Measurements from ENCODE around the gene KCNQ1. TPM values are rescaled to one million over a fixed set of nuclear protein-coding genes. Genes with fewer than 3 reads are reported as not detected.

The KCNQ1 gene
- total RNA-seq, 1 experiment from 2014 or later: 10.7 TPM

DNA sequence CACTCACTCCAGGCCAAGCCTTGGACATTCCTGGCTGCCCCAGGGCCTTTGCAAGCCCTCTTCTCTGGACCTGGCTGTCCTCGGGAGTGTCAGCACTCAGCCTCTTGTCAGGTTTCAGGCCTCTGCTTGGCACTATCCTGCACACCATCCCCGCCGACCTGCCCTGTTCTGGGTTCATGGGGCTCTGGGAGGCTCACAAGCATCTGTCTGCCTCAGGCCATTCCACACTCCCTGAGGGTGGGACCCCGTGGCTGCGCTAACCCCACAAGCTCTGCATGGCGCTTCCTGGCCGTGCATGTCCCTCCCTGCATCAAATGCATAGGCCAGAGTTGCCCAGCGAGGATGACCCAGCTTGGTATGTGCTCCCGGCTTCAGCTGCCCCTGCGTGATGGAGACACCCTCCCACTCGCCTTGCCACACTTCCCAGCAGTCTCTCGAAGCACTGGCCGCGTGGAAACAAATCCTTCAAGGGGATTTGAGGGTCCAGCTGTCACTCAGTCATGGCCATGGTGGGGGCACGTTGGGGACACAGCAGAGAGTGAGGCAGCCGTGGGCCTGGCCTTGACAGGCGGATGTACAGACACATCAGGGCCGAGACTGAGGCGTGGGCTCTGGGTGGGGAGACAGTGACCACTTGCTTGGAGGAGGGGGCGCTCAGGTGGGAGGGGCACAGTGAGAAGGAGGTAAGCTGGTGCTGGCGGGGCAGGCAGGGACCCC is 87.3 kb downstream of the KCNQ1 start:
- H3K4me2 ChIP-seq (ENCODE audit: low read length): no peak overlapping the region
- H3K79me2 ChIP-seq (ENCODE audit: insufficient read depth, low read length): no peaks in the 10 kb centered on the region
- no peak for TF ChIP-seq RAD21 (IDR thresholded peaks at IDR 0.05; ENCODE audit: low read depth)
- TF ChIP-seq, protein P1, sequence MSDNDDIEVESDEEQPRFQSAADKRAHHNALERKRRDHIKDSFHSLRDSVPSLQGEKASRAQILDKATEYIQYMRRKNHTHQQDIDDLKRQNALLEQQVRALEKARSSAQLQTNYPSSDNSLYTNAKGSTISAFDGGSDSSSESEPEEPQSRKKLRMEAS (IDR thresholded peaks at IDR 0.05): no peak
- no peak for TF ChIP-seq SP1 (IDR thresholded peaks at IDR 0.05; ENCODE audit: low read depth)
- TF ChIP-seq FOSL1 (IDR thresholded peaks at IDR 0.05; ENCODE audit: low read depth): no peak
- TF ChIP-seq YY1 (IDR thresholded peaks at IDR 0.05; ENCODE audit: extremely low read depth, insufficient replicate concordance, low read depth, low read length): no peak
- no peak for TF ChIP-seq ZFX (IDR thresholded peaks at IDR 0.05)
- no peak for TF ChIP-seq EZH2phosphoT487 (IDR thresholded peaks at IDR 0.05; ENCODE audit: borderline replicate concordance)
- no peak for TF ChIP-seq CEBPB (IDR thresholded peaks at IDR 0.05; ENCODE audit: low read depth)
- TF ChIP-seq TCF7L2 (IDR thresholded peaks at IDR 0.05; ENCODE audit: borderline replicate concordance, extremely low read depth, insufficient read depth, insufficient read length): no peak
- TF ChIP-seq ELF1 (IDR thresholded peaks at IDR 0.05; ENCODE audit: borderline replicate concordance, low read depth): no peak
- TF ChIP-seq POLR2AphosphoS5 (IDR thresholded peaks at IDR 0.05; ENCODE audit: low read depth, low read length): no peak
- TF ChIP-seq JUND (IDR thresholded peaks at IDR 0.05): no peak
- TF ChIP-seq ZNF274 (IDR thresholded peaks at IDR 0.05; ENCODE audit: low read depth, low read length): no peak
- TF ChIP-seq SIN3A (IDR thresholded peaks at IDR 0.05; ENCODE audit: low read depth): no peak
- no peak for TF ChIP-seq SRF (IDR thresholded peaks at IDR 0.05; ENCODE audit: low read depth)
- TF ChIP-seq POLR2A (IDR thresholded peaks at IDR 0.05; ENCODE audit: borderline replicate concordance, extremely low read depth, insufficient read depth, insufficient read length): no peak
- TF ChIP-seq, protein P2, sequence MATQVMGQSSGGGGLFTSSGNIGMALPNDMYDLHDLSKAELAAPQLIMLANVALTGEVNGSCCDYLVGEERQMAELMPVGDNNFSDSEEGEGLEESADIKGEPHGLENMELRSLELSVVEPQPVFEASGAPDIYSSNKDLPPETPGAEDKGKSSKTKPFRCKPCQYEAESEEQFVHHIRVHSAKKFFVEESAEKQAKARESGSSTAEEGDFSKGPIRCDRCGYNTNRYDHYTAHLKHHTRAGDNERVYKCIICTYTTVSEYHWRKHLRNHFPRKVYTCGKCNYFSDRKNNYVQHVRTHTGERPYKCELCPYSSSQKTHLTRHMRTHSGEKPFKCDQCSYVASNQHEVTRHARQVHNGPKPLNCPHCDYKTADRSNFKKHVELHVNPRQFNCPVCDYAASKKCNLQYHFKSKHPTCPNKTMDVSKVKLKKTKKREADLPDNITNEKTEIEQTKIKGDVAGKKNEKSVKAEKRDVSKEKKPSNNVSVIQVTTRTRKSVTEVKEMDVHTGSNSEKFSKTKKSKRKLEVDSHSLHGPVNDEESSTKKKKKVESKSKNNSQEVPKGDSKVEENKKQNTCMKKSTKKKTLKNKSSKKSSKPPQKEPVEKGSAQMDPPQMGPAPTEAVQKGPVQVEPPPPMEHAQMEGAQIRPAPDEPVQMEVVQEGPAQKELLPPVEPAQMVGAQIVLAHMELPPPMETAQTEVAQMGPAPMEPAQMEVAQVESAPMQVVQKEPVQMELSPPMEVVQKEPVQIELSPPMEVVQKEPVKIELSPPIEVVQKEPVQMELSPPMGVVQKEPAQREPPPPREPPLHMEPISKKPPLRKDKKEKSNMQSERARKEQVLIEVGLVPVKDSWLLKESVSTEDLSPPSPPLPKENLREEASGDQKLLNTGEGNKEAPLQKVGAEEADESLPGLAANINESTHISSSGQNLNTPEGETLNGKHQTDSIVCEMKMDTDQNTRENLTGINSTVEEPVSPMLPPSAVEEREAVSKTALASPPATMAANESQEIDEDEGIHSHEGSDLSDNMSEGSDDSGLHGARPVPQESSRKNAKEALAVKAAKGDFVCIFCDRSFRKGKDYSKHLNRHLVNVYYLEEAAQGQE (IDR thresholded peaks at IDR 0.05; ENCODE audit: low read depth): no peak
- no peak for TF ChIP-seq EZH2 (IDR thresholded peaks at IDR 0.05)
- TF ChIP-seq, protein P3, sequence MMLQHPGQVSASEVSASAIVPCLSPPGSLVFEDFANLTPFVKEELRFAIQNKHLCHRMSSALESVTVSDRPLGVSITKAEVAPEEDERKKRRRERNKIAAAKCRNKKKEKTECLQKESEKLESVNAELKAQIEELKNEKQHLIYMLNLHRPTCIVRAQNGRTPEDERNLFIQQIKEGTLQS (IDR thresholded peaks at IDR 0.05): no peak
- intact Hi-C loops (cut with micrococcal nuclease): loop anchor here (1.0 to 10.0 kb wide), 7 partner anchors 104 to 885 kb away; no protein-coding TSS in a partner anchor
- no peaks in the 10 kb centered on the region for H3K27me3 ChIP-seq (ENCODE audit: insufficient read depth, low read length)
- H3K4me1 ChIP-seq (ENCODE audit: control insufficient read depth in 1 of 2, insufficient read depth in 2 of 2, low read length in 2 of 2): peaks cover 24 to 32% of the 10 kb centered on the region in 2 experiments
- H3K27ac ChIP-seq (ENCODE audit: low read depth, low read length): no peak overlapping the region; the same call in 1 of the 2 replicates
- H4K20me1 ChIP-seq (ENCODE audit: insufficient read depth): no peaks in the 10 kb centered on the region
- POLR2A ChIA-PET: interaction anchor here (1.4 to 4.5 kb wide), 4 partner anchors 353 to 397 kb away, joined by 10 to 25 read pairs (median 18); partner anchors contain the start of genes CDKN1C and PHLDA2
- H3K9me3 ChIP-seq (ENCODE audit: control insufficient read depth in 1 of 2, insufficient read depth in 1 of 2, low read depth in 1 of 2, low read length in 2 of 2): no peaks in the 10 kb centered on the region
- H3K9me2 ChIP-seq (ENCODE audit: insufficient read depth): no peaks in the 10 kb centered on the region
- H2AFZ ChIP-seq (ENCODE audit: low read depth, low read length, poor library complexity, severe bottlenecking): no peak overlapping the region
- CTCF ChIA-PET: interaction anchor here (0.7 to 5.4 kb wide), 10 partner anchors 8 to 560 kb away, joined by 3 to 337 read pairs (median 8); partner anchors contain the start of genes CDKN1C and PHLDA2
- H3K9ac ChIP-seq (ENCODE audit: low read length): no peak overlapping the region
- no peak for DNase-seq (ENCODE audit: low read depth, low spot score)
- H3K4me3 ChIP-seq (replicated peaks in 1 of 2; ENCODE audit: low read depth in 1 of 2, low read length in 2 of 2): no peak overlapping the region
- ATAC-seq: no peak
- H3K36me3 ChIP-seq (ENCODE audit: control insufficient read depth in 1 of 2, insufficient read depth in 2 of 2, low read length in 2 of 2): no peaks in the 10 kb centered on the region
- BruUV-seq (replicated peaks): no TSS peak
- RAD21 ChIA-PET (ENCODE audit: low non-redundant PET in 1 of 2, low total read pairs in 2 of 2, uncharacterized antibody in 2 of 2, unreplicated experiment in 2 of 2): interaction anchor here (0.6 to 4.9 kb wide), 11 partner anchors 96 to 398 kb away, joined by 3 to 85 read pairs (median 6); partner anchors contain the start of genes PHLDA2 (in 2 of the 2) and TSSC4 (in 1 of the 2)
